ENCODE results near the gene CD47.

Gene CD47

GRCh38 chr3:108093616-108094015, 2.8 kb upstream of the CD47 start:
- no peak for DNase-seq (ENCODE audit: insufficient read length, low spot score)
- FAIRE-seq: no peak

GRCh38 chr3:108093021-108093420, 2.2 kb upstream of the CD47 start:
- no peak for DNase-seq (ENCODE audit: insufficient read length, low spot score)
- FAIRE-seq: no peak

GRCh38 chr3:108092501-108092900, 1.7 kb upstream of the CD47 start:
- no peak for FAIRE-seq
- DNase-seq (ENCODE audit: insufficient read length, low spot score): no peak

- DNase-seq (ENCODE audit: insufficient read length, low spot score): no peak
- FAIRE-seq: no peak
Observed at GRCh38 chr3:108091498-108092250, 843 bp upstream of the CD47 start.

GRCh38 chr3:108090049-108090700, 656 bp downstream of the CD47 start:
- FAIRE-seq: no peak
- DNase-seq (ENCODE audit: insufficient read length, low spot score): peak; percentile 19

- FAIRE-seq: no peak
Observed at GRCh38 chr3:108089579-108089978, 1.3 kb downstream of the CD47 start.

GRCh38 chr3:108088697-108089096, 2.1 kb downstream of the CD47 start:
- FAIRE-seq (no peak), DNase-seq (ENCODE audit: insufficient read length, low spot score) (no peak)

More at GRCh38 chr3:108089579-108089978, 1.3 kb downstream of the CD47 start:
- DNase-seq (ENCODE audit: insufficient read length, low spot score): no peak

- FAIRE-seq (no peak), DNase-seq (ENCODE audit: insufficient read length, low spot score) (no peak)
Observed at GRCh38 chr3:108088146-108088545, 2.7 kb downstream of the CD47 start.

- no peak for DNase-seq (ENCODE audit: insufficient read length, low spot score)
- no peak for FAIRE-seq
Observed at GRCh38 chr3:108086653-108087052, 4.2 kb downstream of the CD47 start.

GRCh38 chr3:108085810-108086350, 5.0 kb downstream of the CD47 start:
- FAIRE-seq (no peak), DNase-seq (ENCODE audit: insufficient read length, low spot score) (no peak)

- FAIRE-seq (no peak), DNase-seq (ENCODE audit: insufficient read length, low spot score) (no peak)
Observed at GRCh38 chr3:108085370-108085769, 5.5 kb downstream of the CD47 start.

GRCh38 chr3:108079877-108080276, 11.0 kb downstream of the CD47 start:
- FAIRE-seq (no peak), DNase-seq (ENCODE audit: insufficient read length, low spot score) (no peak)

- FAIRE-seq (no peak), DNase-seq (ENCODE audit: insufficient read length, low spot score) (no peak)
Observed at GRCh38 chr3:108079043-108079442, 11.8 kb downstream of the CD47 start.

GRCh38 chr3:108076564-108076963, 14.3 kb downstream of the CD47 start:
- FAIRE-seq (no peak), DNase-seq (ENCODE audit: insufficient read length, low spot score) (no peak)

- no peak for DNase-seq (ENCODE audit: insufficient read length, low spot score)
- no peak for FAIRE-seq
Observed at GRCh38 chr3:108073764-108074431, 16.9 kb downstream of the CD47 start.

GRCh38 chr3:108071368-108071767, 19.5 kb downstream of the CD47 start:
- DNase-seq (ENCODE audit: insufficient read length, low spot score): no peak
- no peak for FAIRE-seq

- DNase-seq (ENCODE audit: insufficient read length, low spot score) (no peak), FAIRE-seq (no peak)
Observed at GRCh38 chr3:108070356-108070755, 20.5 kb downstream of the CD47 start.

- FAIRE-seq: no peak
- DNase-seq (ENCODE audit: insufficient read length, low spot score): no peak
Observed at GRCh38 chr3:108067768-108068167, 23.1 kb downstream of the CD47 start.

GRCh38 chr3:108065096-108065495, 25.7 kb downstream of the CD47 start:
- FAIRE-seq: no peak
- no peak for DNase-seq (ENCODE audit: insufficient read length, low spot score)

- FAIRE-seq (no peak), DNase-seq (ENCODE audit: insufficient read length, low spot score) (no peak)
Observed at GRCh38 chr3:108064293-108064887, 26.4 kb downstream of the CD47 start.

- no peak for DNase-seq (ENCODE audit: insufficient read length, low spot score)
- no peak for FAIRE-seq
Observed at GRCh38 chr3:108062051-108062450, 28.8 kb downstream of the CD47 start.
